Trophoblast cell (in vitro differentiated cells and primary cell): ENCODE measurements around the gene THSD4.

ENCODE experiments used
- DNase-seq, 2 donors: peaks; one replicate each; pipeline ENCODE4 v3.0.0-alpha.2; 2016
- H2AFZ ChIP-seq: 2 replicates; pipeline ENCODE4 v1.6.1; 2013; ENCODE audit warnings: low read length, moderate library complexity, mild to moderate bottlenecking; ENCODE audit not compliant: insufficient read depth, poor library complexity
- H2AK5ac ChIP-seq: 2 replicates; pipeline ENCODE4 v1.6.1; 2013; ENCODE audit warnings: mild to moderate bottlenecking, low read length
- H2BK120ac ChIP-seq: 2 replicates; pipeline ENCODE4 v1.6.1; 2013; ENCODE audit warnings: low read length, mild to moderate bottlenecking, moderate library complexity; ENCODE audit not compliant: insufficient read depth, poor library complexity
- H2BK12ac ChIP-seq: 2 replicates; pipeline ENCODE4 v1.6.1; 2013; ENCODE audit warnings: mild to moderate bottlenecking, low read length, moderate library complexity
- H2BK5ac ChIP-seq: 2 replicates; pipeline ENCODE4 v1.6.1; 2013; ENCODE audit warnings: low read length, low read depth, moderate library complexity, mild to moderate bottlenecking; ENCODE audit not compliant: poor library complexity
- H3K14ac ChIP-seq: 2 replicates; pipeline ENCODE4 v1.6.1; 2013; ENCODE audit warnings: mild to moderate bottlenecking, low read length
- H3K18ac ChIP-seq: 2 replicates; pipeline ENCODE4 v1.6.1; 2013; ENCODE audit warnings: mild to moderate bottlenecking, low read length
- H3K23ac ChIP-seq: 2 replicates; pipeline ENCODE4 v1.6.1; 2013; ENCODE audit warnings: low read length
- H3K27ac ChIP-seq: 2 replicates; pipeline ENCODE4 v1.5.1; 2013; ENCODE audit warnings: low read depth, mild to moderate bottlenecking, inconsistent platforms, low read length, moderate library complexity
- H3K27me3 ChIP-seq: 2 replicates; pipeline ENCODE4 v1.6.1; 2013; ENCODE audit warnings: inconsistent platforms, mild to moderate bottlenecking, low read length, moderate library complexity; ENCODE audit not compliant: insufficient read depth
- H3K36me3 ChIP-seq, 2 experiments: 1 replicate in 1 of 2; 2 replicates in 1 of 2; pipeline ENCODE4 v1.6.1; 2013; ENCODE audit warnings: low read length in 2 of 2, mild to moderate bottlenecking in 2 of 2, moderate library complexity in 1 of 2; ENCODE audit not compliant: insufficient read depth in 2 of 2, control insufficient read depth in 1 of 2
- H3K4ac ChIP-seq: 2 replicates; pipeline ENCODE4 v1.6.1; 2013; ENCODE audit warnings: low read depth, mild to moderate bottlenecking, low read length, moderate library complexity
- H3K4me1 ChIP-seq, 2 experiments: 1 replicate in 1 of 2; 2 replicates in 1 of 2; pipeline ENCODE4 v1.6.1; 2013; ENCODE audit warnings: low read length in 2 of 2, mild to moderate bottlenecking in 2 of 2, moderate library complexity in 1 of 2; ENCODE audit not compliant: insufficient read depth in 2 of 2, control insufficient read depth in 1 of 2
- H3K4me2 ChIP-seq: 2 replicates; pipeline ENCODE4 v1.6.1; 2013; ENCODE audit warnings: inconsistent platforms, mild to moderate bottlenecking, low read length, moderate library complexity
- H3K4me3 ChIP-seq: 2 replicates; pipeline ENCODE4 v1.5.1; 2013; ENCODE audit warnings: mild to moderate bottlenecking, low read depth, low read length, inconsistent platforms
- H3K79me1 ChIP-seq: one replicate; pipeline ENCODE4 v1.6.1; 2013; ENCODE audit warnings: low read length
- H3K79me2 ChIP-seq: 2 replicates; pipeline ENCODE4 v1.6.1; 2013; ENCODE audit warnings: low read length, mild to moderate bottlenecking; ENCODE audit not compliant: control insufficient read depth, insufficient read depth, poor library complexity
- H3K9ac ChIP-seq: 2 replicates; pipeline ENCODE4 v1.6.1; 2013; ENCODE audit warnings: mild to moderate bottlenecking, low read length
- H3K9me3 ChIP-seq: 2 replicates; pipeline ENCODE4 v1.6.1; 2013; ENCODE audit warnings: low read depth, mild to moderate bottlenecking, control low read depth, inconsistent platforms, low read length; ENCODE audit not compliant: insufficient read depth
- H4K12ac ChIP-seq: 2 replicates; pipeline ENCODE4 v1.6.1; 2013; ENCODE audit warnings: low read depth, mild to moderate bottlenecking, low read length, moderate library complexity
- H4K8ac ChIP-seq: 2 replicates; pipeline ENCODE4 v1.6.1; 2013; ENCODE audit warnings: low read depth, mild to moderate bottlenecking, low read length, moderate library complexity
- H4K91ac ChIP-seq: one replicate; pipeline ENCODE4 v1.6.1; 2013; ENCODE audit warnings: low read depth, mild to moderate bottlenecking, low read length, moderate library complexity
- WGBS: extraction: QIAGEN DNeasy Blood & Tissue Kit; methylation state at CpG from one replicate; pipeline ENCODE4 v1.1.7; 2013; ENCODE audit warnings: missing lambda C conversion rate; ENCODE audit not compliant: insufficient read length, insufficient coverage; ENCODE audit errors: extremely low coverage; 5-methylcytosine and 5-hydroxymethylcytosine counted together

THSD4 gene

DNA sequence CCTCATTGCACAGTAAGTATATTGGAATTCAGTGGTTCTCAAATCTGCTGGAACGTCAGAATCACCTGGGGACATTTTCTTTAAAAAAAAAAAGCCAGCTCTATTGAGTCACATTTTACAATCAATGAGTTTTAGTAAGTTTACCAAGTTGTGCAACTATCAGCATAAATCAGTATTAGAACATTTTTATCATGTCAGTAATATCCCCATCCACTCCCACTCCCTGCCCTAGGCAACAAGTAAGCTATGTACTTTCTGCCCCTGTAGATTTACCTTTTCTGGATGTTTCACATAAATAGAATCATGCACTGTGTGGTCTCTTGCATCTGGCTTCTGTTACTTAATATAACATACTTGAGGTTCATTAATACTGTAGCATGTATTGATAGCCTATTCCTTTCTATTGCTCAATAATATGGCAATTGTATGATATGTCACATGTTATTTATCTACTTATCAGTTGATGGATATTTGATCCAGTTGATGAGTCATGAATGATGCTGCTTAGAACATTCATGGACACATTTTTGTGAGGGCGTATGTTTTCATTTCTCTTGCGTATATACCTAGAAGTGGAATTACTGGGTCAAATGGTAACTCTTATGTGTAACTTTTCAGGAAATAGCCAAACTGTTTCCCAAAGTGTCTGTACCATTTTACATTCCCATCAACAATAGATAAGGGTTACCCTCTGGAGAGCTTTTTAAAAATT is 180.5 kb downstream of the THSD4 start:
- H3K79me2 ChIP-seq = no peaks in the 10 kb centered on the region
- peak overlapping the region; percentile 57 for H3K27ac ChIP-seq
- no peak overlapping the region for H4K8ac ChIP-seq
- no peak overlapping the region for H3K9ac ChIP-seq
- H2BK120ac ChIP-seq = no peak overlapping the region
- peaks cover 3% of the 10 kb centered on the region for H3K9me3 ChIP-seq
- H3K27me3 ChIP-seq = no peaks in the 10 kb centered on the region
- no peak overlapping the region for H2AK5ac ChIP-seq
- no peak overlapping the region for H3K4ac ChIP-seq
- no peak overlapping the region for H3K4me3 ChIP-seq
- no peak overlapping the region for H3K4me2 ChIP-seq
- WGBS = no CpG with 5 or more reads among the region's 3 CpGs
- H2AFZ ChIP-seq = no peak overlapping the region
- peaks cover 7% of the 10 kb centered on the region for H3K79me1 ChIP-seq
- no peak overlapping the region for H3K18ac ChIP-seq
- no peak overlapping the region for H2BK12ac ChIP-seq
- H4K91ac ChIP-seq = no peak overlapping the region
- no peak overlapping the region for H2BK5ac ChIP-seq
- H3K14ac ChIP-seq = no peak overlapping the region
- no peak overlapping the region for H3K23ac ChIP-seq
- no peak overlapping the region for H4K12ac ChIP-seq
- no peaks in the 10 kb centered on the region for H3K36me3 ChIP-seq
- peak; percentile 41 to 99 for DNase-seq
- H3K4me1 ChIP-seq = peaks cover 8 to 16% of the 10 kb centered on the region in 2 experiments

DNA sequence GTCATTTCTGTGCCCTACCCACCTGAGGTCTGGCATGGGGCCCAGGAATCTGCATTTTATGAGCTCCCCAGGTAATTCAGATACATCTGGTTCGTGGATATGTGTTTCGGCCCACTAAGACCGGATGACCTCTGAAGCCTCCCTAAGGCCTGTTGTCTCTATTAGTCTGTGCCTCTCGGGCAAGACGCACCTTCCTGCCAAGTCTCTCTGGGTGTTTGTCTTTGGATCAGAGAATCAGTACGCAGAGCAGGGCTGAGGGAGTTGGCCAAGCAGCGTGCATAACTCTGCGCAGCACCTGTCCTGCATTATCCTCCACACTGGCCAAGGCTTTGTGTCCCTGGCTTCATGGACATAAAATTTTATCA is 181.0 kb downstream of the THSD4 start:
- H3K79me2 ChIP-seq = no peaks in the 10 kb centered on the region
- H3K9me3 ChIP-seq = peaks cover 3% of the 10 kb centered on the region
- no peak overlapping the region for H2AFZ ChIP-seq
- H3K9ac ChIP-seq = no peak overlapping the region
- no peak overlapping the region for H3K4me2 ChIP-seq
- H3K4me3 ChIP-seq = peak overlapping the region; percentile 36
- peaks cover 7% of the 10 kb centered on the region for H3K79me1 ChIP-seq
- WGBS = no CpG with 5 or more reads among the region's 8 CpGs
- no peaks in the 10 kb centered on the region for H3K36me3 ChIP-seq
- H3K14ac ChIP-seq = peak overlapping the region; percentile 9
- no peak overlapping the region for H3K27ac ChIP-seq
- no peaks in the 10 kb centered on the region for H3K27me3 ChIP-seq
- no peak overlapping the region for H4K8ac ChIP-seq
- H2AK5ac ChIP-seq = peak overlapping the region; percentile 35
- H4K12ac ChIP-seq = no peak overlapping the region
- H4K91ac ChIP-seq = peak overlapping the region; percentile 70
- peak in 1 of 2 donors; percentile 16 for DNase-seq
- peak overlapping the region; percentile 59 for H2BK12ac ChIP-seq
- H3K4ac ChIP-seq = no peak overlapping the region
- no peak overlapping the region for H2BK120ac ChIP-seq
- H2BK5ac ChIP-seq = no peak overlapping the region
- no peak overlapping the region for H3K23ac ChIP-seq
- H3K18ac ChIP-seq = no peak overlapping the region
- peaks cover 8 to 16% of the 10 kb centered on the region in 2 experiments for H3K4me1 ChIP-seq

DNA sequence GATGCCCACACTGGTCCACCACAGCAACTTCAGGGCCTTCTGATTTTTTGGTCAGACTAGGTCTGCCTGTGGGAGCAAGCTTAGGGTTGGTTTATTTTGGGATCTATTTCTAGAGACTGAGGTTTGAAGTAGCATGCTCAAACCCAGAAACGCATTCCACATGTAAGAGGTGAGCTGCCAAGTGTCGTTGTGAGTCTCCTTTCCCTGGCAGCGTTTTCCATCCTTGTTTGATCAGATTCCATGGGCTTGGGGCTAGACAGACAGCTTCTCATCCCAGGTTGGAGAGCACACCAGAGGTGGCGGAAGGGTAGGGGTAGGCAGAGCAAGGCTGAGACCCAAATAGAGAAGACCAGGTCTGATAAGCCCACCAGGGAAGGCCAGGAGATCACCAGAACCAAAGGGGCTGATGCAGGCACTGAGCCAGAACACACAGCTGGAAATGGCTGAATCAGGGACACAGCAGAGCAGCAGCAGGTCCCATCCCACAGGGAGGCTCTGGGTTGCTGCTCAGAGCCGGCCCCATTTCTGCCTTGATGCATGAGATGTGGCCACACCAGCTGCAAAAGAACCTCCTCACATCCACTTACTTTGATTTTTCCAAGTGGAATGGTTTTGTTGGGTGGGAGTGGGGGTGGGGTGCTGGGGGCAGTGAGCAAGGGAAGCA is 186.8 kb downstream of the THSD4 start:
- Histone ChIP-seq H3K79me1 (no peaks in the 10 kb centered on the region), H2AK5ac (no peak overlapping the region), H4K8ac (no peak overlapping the region), H3K27ac (no peak overlapping the region), H4K12ac (no peak overlapping the region), H3K18ac (no peak overlapping the region), H3K4me3 (no peak overlapping the region), H3K14ac (no peak overlapping the region), H2BK120ac (no peak overlapping the region), H3K27me3 (no peaks in the 10 kb centered on the region), H3K79me2 (no peaks in the 10 kb centered on the region), H2BK5ac (no peak overlapping the region), H2AFZ (no peak overlapping the region), H3K4ac (no peak overlapping the region), H3K9ac (no peak overlapping the region), H3K9me3 (no peaks in the 10 kb centered on the region), H3K4me2 (no peak overlapping the region), H2BK12ac (no peak overlapping the region), H4K91ac (no peak overlapping the region), H3K36me3 (no peaks in the 10 kb centered on the region), H3K4me1 (no peaks in the 10 kb centered on the region), H3K23ac (no peak overlapping the region)
- WGBS = no CpG with 5 or more reads among the region's 5 CpGs
- DNase-seq = no peak

DNA sequence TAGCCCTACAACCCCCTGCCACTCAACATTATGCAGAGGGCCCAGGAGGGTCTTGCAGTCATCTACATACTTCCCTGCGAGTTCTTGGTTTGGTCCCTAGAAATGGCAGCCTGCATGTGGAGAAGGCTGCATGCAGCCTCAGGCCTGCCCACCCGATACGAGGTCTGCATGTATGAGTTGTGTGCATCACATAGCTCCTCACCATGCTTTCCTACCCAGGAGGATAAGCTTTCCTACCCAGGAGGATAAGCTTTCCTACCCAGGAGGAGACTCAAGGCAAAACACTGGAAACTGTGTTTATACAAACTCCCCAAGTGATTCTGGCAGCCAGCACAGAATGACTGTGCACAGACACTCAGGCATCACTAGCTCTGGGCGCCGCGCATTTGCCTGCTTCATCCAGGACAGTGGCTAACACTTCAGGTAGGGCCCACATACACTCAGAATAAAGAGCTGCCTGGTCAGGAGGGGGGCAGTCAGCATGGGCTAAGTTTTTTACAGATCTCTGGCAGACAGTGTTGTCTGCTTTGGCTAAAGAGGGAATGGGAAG is 187.7 kb downstream of the THSD4 start:
- H2AFZ ChIP-seq = no peak overlapping the region
- no peak overlapping the region for H3K4ac ChIP-seq
- no peak overlapping the region for H3K14ac ChIP-seq
- no peak overlapping the region for H4K12ac ChIP-seq
- no peak overlapping the region for H3K27ac ChIP-seq
- H2BK5ac ChIP-seq = no peak overlapping the region
- H4K91ac ChIP-seq = no peak overlapping the region
- no peak for DNase-seq
- H2BK12ac ChIP-seq = no peak overlapping the region
- H3K27me3 ChIP-seq = no peaks in the 10 kb centered on the region
- H2AK5ac ChIP-seq = no peak overlapping the region
- H2BK120ac ChIP-seq = no peak overlapping the region
- no peak overlapping the region for H3K9ac ChIP-seq
- H3K4me3 ChIP-seq = no peak overlapping the region
- H3K79me1 ChIP-seq = no peaks in the 10 kb centered on the region
- H3K79me2 ChIP-seq = no peaks in the 10 kb centered on the region
- H3K4me2 ChIP-seq = no peak overlapping the region
- H3K18ac ChIP-seq = no peak overlapping the region
- no peak overlapping the region for H3K23ac ChIP-seq
- H3K36me3 ChIP-seq = no peaks in the 10 kb centered on the region
- H3K4me1 ChIP-seq = no peaks in the 10 kb centered on the region
- WGBS = no CpG with 5 or more reads among the region's 6 CpGs
- H4K8ac ChIP-seq = no peak overlapping the region
- H3K9me3 ChIP-seq = peaks cover 1% of the 10 kb centered on the region
